Stimulated activated CD4-positive, alpha-beta T cell treated with anti-CD3 and anti-CD28 coated beads, Interleukin-1b, Interleukin-23, amount 100 ng/mL, for 24 hours (primary cell): ENCODE data around the gene CA9.

Source experiments
- DNase-seq, 4 experiments: peaks; one replicate each; pipeline ENCODE4 v3.0.0-alpha.2; 2020; ENCODE audit warnings: low read depth in 4 of 4, low spot score in 1 of 4

Gene CA9

GRCh38 chr9:35690614-35691333, 17.0 kb downstream of the CA9 start:
- DNase-seq: no peak

GRCh38 chr9:35691334-35691650, 17.6 kb downstream of the CA9 start:
- DNase-seq: no peak

GRCh38 chr9:35691757-35692301, 18.1 kb downstream of the CA9 start:
- no peak for DNase-seq

DNA sequence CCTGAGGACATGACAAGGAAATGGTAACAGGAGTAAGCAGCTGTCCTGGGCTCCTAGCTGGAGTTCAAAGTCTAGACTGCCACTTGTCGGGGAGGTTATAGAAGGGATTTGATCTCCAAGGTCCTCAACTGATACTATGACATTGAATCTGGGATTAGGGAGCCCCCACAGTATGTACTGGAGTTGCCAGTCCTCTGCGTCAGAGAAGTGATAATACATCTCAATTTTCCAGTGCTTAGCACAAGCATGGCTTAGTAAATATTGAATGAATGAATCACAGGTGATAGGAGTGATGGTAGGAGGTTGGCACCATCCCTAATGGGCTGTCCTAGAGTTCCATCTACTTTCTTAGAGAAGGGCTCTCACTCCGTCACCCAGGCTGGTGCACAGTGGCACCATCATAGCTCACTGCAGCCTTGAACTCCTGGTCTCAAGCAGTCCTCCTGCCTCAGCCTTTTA, 22.2 kb downstream of the CA9 start:
- DNase-seq: no peak

- peak in 1 of 4 experiments; percentile 33 for DNase-seq
Measured at GRCh38 chr9:35696520-35697215, 22.9 kb downstream of the CA9 start.

DNA sequence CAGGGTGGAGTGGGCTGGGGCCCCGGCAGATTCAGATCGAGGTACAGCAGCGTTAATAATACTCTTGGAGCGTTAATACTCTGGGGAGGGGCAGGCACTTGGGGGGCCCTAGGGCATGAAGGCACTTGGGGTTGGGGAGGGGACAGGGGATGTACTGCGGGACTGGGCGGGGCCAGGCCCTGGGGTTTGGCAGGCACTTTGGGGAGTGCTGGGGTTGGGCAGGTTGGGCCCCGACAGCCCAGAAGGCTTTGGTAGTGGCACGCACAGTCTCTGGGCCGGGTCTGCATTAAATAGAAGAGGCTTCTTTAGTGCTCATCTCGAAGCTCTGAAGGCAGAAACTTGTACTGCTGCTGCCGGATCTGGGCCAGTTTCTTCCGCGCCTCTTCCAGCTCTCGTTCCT, 23.8 kb downstream of the CA9 start:
- no peak for DNase-seq

- no peak for DNase-seq
Measured at GRCh38 chr9:35698231-35698630, 24.5 kb downstream of the CA9 start.

DNA sequence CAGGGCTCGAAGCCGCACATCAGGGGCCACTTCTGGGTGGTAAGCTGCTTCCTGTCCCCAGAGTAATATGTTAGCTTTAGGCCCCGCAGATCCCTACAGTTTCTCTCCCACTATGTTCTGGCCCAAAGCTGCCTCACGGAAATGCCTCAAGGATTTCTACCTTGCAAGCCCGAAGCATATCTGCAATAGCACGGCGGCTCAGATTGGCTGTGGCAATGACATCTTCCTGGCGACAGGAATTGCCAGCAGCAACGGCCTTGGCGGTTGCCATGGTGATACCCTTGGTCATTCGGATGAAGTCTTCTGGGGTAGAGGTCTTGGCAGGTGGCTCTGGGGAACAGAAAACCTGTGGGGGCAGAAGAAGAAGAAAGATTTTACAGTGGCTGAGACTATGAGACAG, 26.3 kb downstream of the CA9 start:
- DNase-seq: no peak

- DNase-seq: no peak
Measured at GRCh38 chr9:35700942-35701341, 27.2 kb downstream of the CA9 start.

GRCh38 chr9:35702696-35703095, 29.0 kb downstream of the CA9 start:
- no peak for DNase-seq

DNA sequence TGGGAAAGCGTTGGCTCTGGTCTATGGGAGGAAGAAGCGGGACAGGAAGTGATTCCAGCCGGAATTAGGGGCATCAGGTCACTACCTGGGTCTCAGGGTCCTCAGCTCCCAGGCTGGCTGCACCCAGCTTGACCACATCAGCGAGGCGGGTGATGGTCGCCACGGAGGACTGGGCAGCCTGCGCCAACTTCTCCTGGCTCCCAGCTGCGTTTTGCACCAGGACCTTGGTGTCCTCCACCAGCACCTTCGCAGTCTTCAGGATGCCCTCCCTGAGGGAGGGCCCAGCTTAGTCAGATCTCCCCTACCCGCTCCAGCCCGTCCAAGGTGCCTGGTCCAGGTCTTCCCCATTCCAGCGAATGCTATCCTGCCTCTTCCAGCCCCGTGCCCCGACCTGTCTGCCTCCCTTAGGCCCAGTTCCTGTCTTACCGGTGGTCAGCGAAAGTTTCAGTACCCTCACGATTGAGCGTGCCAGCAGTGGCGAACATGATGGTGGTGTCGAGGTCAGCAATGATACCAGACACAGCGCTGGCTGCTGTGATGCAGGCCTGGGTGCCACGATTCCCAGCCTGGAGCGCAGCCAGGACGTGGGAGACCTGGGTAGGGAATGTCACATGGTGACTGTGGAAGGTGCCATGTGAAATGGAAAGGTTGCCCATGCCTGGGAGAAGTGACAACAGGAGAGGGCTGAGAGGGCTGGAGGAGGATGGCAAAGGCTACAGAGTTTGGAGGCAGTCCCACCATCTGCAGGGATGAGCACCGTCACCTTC, 30.4 kb downstream of the CA9 start:
- DNase-seq: no peak

GRCh38 chr9:35705372-35705771, 31.6 kb downstream of the CA9 start:
- DNase-seq: no peak

DNA sequence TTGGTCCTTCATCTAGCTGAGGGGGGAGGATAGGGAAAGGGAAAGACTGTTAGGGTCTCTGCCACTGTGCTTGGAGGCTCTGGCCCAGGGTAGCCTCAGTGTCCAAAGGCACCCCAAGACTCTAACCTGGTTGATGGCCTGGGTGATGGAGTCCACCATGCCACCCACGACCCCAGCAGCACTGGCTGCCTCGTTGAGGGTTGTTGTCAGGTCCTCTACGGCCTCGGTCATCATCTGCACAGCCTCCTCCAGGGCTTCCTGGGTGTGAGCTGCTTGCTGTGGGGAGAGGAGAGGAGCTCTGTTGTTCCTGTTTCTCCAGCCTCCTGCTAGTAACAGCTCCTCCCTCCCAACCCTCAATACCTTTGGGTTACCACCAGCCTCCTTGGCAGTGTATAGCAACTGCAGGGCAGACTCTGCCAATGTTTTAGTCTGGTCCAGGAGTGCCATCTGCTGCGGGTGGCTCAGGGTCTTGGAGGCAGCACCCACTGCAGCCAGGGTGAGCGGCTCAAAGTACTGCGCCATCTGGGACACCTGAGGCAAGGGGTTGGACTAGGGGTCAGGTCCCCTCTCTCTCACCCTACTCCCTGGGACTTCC, 32.2 kb downstream of the CA9 start:
- DNase-seq: no peak

DNA sequence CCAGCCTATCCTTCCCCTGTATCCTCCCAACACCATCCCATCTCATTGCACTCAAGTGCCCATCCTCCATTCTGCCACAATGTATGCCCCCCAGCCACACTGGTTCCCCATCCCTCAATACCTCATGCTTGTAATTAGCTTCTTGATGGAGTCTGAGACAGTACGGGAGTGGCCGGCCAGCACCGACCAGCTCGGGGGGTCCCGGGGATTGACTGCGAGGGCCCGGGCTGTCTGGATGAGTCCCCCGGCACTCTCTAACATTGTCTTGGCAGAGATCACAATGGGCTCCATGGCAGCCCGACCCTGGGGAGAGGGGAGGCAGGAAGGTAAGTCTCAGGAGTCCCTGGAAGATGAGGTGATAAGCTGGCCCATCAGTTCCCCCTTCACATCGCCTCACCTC, 33.2 kb downstream of the CA9 start:
- no peak for DNase-seq

- DNase-seq: no peak
Measured at GRCh38 chr9:35708146-35708545, 34.4 kb downstream of the CA9 start.

DNA sequence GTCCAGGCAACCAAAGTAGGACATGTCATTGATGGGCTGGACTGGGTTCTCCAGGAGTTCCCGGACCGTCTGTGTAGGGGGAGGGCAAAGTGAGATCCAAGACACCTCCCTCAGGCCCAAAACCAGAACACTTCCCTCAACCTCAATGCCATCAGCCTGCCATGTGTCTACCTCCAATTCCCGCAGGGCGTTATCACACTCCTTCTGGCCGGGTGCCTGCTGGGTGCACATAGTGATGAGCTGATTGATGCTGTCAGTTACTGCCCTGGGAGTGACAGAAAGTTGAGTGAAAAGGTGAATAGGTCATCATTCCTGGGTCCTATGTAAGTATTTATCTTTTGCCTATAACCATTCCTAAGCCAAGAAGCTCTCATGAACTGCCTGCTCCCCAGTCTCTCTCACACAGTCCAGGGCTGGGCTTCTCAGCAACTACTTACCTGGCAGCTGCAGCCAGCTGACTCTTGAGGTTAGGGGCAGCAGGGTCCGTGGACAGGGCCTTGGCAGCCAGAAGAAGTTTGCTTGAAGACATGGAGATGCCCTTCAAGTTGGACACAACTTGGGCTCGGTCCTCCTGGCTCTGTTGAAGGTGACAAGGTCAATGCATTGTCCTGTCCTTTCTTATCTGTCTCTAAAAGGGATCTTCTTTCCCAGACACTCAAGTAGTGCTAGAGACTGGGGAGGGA, 37.2 kb downstream of the CA9 start:
- DNase-seq: no peak

DNA sequence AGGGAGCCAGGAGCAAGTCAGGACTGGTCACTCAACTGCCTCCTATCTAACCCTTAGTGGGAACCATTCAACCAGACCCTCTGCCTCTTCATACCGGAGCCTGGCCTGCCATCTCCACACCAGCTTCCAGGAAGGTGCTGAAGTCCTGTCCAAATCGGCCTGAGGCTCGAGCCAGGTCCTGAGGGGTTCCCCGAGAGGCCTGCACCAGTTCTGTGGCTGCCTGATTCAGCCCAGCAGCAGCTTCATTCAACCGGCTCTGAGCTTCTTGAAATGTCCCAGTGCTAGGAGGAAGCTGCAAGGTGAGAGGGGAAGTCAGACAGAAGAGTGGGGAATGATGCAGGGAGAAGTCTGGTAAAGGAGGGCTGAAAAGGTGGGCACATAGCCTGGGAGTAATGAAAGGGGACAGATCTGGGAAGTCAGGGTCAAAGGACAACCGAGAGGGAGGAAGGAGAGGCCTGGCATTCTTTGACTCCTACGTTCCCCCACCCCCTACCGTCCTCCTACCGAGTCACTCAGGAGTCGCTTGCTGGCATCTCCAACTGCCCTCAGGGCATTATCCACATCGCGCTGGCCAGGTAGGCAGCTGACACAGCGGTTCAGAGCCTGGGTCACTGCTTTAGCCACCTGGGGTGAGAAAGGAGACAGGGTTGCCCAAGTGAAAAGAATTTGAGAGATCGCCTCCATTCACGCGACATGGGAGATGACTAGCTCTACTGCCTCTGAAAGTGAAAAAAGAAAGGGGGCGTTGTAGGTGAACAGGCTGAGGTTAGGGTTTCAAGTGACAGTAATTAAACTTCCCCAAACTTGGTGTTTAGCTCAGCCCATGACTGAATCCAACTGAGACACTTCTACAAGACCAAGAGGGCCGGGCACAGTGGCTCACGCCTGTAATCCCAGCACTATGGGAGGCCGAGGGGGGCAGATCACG, 38.0 kb downstream of the CA9 start:
- DNase-seq: no peak

- DNase-seq: no peak
Measured at GRCh38 chr9:35712762-35713400, 39.2 kb downstream of the CA9 start.

DNA sequence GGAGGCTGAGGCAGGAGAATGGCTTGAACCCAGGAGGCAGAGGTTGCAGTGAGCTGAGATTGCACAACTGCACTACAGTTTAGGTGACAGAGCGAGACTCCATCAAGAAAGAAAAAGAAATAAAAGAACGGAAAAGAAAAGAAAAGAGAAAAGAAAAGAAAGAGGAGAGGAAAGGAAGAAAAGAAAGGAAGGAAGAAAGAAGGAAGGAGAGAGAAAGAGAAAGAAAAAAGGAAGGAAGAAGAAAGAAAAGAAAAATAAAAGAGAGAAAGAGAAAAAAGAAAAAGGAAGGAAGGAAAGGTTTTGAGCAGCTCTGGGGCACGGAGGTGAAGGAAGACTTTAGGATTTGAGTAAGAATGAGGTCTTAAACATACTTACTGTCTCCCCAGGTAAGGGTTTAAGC, 39.9 kb downstream of the CA9 start:
- DNase-seq: no peak
